GM18868 (cell line): ENCODE measurements around the gene CCL11.
"Not testable (repeated sequence)": the region's sequence is repeated elsewhere in the genome, so short reads cannot be mapped to it uniquely, and the experiment has no call there.

Experiments used
- ATAC-seq: cut with Tn5 transposase; IDR thresholded peaks from one replicate; pipeline ENCODE4 v1.9.1; 2021; ENCODE audit warnings: mild to moderate bottlenecking, moderate library complexity; ENCODE audit not compliant: unreplicated experiment

The CCL11 gene

DNA sequence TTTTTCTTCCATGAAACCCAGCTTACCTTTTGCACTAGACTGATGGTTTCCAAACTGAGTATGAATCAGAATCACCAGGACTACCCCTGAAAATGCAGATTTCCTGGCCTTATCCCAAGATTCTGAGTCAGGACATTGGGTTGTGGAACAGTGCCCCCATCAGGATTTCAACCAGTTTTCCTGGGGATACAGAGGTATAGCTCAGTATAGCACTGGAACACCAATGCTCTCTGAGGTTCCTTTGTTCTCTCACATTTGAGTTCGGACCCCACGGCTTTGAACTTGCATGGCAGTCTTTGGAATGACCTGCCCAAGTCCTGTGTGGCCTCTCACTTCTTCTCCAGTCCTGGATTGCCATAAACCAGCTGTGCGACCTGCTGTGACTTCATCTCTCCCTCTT is 20.9 kb downstream of the CCL11 start:
- no peak for ATAC-seq

DNA sequence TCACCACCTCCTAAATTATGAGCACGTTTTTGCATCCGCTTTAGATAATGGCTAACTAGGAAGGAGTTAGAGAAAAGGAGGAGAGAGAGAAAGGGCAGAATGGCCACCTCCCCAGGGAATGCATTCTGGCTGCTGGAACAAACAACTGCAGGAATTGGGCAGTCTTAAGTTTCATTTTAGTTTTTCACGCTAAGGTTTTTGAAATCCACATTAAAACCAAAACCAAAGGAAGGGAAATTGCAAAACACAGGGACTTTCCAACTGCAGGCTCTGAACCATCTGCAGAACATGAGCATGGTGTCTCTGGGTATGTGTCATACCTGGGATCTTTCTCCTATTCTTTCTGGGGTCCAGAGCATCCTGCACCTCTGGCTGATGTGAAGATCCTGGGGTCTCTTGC is 21.6 kb downstream of the CCL11 start:
- no peak for ATAC-seq

DNA sequence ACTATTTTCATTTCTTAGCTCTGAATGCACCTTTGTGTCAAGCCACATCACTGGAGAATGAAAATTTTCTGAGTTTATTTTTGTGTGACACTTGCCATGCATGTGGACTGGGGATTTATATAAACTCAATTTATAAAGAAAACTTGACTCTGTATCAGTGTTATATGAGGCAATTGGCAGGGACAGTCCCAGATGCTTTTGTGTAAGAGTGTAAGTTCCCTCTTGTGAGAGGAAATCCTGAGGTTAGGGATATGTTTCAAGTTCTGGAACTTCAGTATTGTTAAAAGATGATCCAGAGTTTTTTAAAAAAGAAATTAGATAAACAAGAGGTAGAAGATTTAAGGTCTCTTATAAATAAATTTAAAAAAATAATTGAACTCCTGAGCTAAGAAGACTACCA is 22.8 kb downstream of the CCL11 start:
- ATAC-seq: no peak

- ATAC-seq: no peak
Measured at GRCh38 chr17:34311291-34311690, 25.7 kb downstream of the CCL11 start.

DNA sequence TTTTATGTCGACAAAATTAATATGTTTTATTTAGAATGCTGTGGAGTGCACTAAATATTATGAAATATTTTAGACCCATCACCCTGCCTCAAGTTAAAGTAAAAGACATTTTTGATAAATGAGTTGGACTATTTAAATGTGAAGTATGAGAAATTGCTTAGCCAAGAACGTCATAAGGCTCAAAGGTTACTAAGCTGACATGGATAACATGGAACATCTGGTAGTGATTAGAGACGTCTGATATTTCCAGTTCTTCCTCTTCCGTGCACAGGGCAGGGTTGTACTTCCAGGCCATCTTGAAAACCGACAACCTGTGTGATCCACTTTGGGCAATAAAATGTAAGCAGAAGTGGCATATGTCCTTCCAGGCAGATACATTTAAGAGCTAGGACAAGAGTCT is 26.5 kb downstream of the CCL11 start:
- no peak for ATAC-seq

- ATAC-seq: no peak
Measured at GRCh38 chr17:34313164-34313563, 27.6 kb downstream of the CCL11 start.

DNA sequence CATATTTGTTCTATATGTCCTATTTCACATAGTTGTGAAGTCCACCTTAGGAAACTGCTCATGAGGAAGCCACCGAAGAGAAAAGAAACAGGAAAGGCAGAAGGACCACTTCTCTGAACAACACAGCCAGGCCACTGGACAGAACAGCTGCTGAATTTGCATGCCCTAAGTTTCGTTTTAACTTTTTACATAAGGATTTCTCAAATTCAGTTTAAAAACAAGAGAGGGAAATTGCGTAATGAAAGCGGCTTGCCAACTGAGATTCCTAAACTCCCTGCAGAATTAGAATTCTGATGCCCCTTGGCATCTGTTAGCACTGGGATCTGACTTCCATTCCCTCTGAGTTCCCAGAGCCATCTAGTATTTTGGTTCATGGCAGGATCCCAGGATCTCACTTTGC is 28.7 kb downstream of the CCL11 start:
- ATAC-seq: no peak

DNA sequence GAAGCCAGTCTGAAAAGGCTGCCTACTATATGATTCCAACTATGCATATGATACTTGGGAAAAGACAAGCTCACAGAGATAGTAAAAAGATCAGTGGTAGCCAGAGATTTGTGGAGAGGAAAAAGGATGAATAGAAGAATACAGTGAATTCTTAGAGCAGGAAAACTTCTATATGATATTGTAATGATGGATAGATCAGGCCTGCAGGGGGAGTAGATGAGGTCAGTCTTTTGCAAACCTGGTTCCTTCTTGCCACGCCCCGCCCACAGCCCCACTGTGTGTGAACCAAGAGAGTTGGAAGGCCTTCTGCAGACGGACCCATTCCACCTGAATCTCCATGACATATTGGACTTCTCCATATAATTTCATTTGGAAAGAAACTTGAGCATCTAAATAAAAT is 32.9 kb downstream of the CCL11 start:
- ATAC-seq: no peak

- ATAC-seq: no peak
Measured at GRCh38 chr17:34319039-34319483, 33.5 kb downstream of the CCL11 start, which contains the start of gene CCL8. CCL8 (plus strand) TSS chr17:34319435; CDS start chr17:34319502, 67 bp downstream.

GRCh38 chr17:34321964-34322363 is 36.4 kb downstream of the CCL11 start:
- ATAC-seq: no peak

DNA sequence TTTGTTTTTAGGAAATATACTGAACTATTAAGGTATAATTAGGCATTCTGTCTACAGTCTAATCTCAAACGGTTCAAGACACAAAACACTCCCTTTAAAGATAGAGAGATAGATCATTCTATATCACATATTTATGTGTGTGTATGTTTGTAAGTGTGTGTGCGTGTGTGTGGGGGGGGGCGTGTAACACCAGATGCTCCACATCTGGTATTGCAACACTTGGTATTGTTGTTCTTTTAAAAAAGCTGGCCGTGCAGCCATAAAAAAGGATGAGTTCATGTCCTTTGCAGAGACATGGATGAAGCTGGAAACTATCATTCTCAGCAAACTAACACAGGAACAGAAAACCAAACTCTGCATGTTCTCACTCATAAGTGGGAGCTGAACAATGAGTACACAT is 42.0 kb downstream of the CCL11 start:
- ATAC-seq: not testable (repeated sequence)

DNA sequence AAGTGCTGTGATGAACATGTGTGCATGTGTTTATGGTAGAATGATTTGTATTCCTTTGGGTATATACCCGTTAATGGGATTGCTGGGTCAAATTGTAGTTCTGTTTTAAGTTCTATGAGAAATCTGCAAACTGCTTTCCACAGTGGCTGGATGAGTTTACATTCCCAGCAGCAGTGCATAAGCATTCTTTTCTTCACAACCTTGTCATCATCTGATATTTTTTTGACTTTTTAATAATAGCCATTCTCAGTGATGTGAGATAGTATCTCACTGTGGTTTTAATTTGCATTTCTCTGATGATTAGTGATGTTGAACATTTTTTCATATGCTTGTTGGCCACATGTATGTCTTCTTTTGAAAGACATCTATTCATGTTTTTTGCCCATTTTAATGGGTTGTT is 52.2 kb downstream of the CCL11 start:
- no peak for ATAC-seq
